ENCODE data around the gene NSUN2. TPM values are rescaled to one million over a fixed set of nuclear protein-coding genes. Genes with fewer than 3 reads are reported as not detected.

The NSUN2 gene
- total RNA-seq, 1 experiment from 2014 or later, result 124 TPM

DNA sequence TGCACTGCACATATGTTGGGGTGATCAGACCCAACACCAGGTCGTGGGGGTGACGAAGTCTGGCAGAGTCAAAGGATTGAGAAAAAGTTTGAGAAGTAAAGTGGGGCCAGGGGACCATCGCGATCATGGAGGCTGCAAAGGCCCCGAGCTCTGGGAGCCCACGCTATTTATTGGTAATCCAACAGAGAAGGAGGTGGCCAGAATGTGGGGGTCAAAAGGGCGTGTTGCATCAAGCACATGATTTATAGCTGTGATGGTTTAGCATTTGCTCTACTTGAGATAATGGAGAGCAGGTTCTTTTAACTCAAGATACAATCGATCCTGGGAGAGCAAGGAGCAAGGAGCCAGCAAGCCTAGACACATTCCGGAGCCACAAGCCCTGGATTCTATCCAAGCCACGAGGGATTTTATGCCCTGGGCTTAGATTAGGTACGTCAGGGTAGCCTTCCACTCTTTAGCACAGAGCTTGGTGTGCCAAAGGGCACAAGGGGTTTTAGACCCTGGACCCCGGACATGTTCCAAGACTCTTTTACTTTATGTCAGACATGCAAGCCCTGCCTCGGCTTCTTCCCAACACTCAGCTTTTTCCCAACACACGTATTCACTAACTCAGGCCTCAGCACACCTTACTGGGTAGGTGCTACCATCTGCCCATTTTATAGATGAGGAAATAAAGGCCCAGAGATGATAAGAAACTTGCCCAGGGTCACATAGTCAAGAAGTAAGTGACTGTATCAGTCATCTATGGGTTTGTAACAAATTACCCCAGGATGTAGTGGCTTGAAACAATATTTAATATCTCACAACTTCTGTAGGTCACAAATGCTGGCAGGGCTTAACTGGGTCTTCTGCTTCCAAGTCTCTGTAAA, 39.5 kb downstream of the NSUN2 start:
- no peak for DNase-seq (ENCODE audit: low read depth, low spot score)
- in situ Hi-C loops (cut with HindIII; ENCODE audit: low pct_unique_long_range_greater_than_20kb, low sequenced_read_pairs), result no loop called here

DNA sequence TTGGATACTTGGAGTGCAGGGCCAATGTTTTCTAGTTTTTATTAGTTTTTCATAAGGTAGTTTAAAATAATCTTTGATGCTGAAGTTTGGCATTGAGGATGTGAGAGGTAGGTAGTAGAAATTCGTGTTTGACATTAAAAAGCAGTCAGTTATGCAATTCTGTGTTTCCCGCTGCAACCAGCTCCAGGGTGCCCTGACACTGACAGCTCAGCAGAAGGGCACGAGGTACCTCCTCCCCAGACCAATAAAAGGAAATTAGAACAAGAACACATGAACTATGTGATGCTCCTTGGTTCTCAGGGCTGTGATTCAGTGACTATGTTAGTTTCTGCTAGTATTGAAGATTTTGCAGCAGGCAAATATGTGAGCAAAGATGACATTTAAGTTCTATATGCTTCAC, 40.2 kb downstream of the NSUN2 start:
- no peak for DNase-seq (ENCODE audit: low read depth, low spot score)
- in situ Hi-C loops (cut with HindIII; ENCODE audit: low pct_unique_long_range_greater_than_20kb, low sequenced_read_pairs), result no loop called here

DNA sequence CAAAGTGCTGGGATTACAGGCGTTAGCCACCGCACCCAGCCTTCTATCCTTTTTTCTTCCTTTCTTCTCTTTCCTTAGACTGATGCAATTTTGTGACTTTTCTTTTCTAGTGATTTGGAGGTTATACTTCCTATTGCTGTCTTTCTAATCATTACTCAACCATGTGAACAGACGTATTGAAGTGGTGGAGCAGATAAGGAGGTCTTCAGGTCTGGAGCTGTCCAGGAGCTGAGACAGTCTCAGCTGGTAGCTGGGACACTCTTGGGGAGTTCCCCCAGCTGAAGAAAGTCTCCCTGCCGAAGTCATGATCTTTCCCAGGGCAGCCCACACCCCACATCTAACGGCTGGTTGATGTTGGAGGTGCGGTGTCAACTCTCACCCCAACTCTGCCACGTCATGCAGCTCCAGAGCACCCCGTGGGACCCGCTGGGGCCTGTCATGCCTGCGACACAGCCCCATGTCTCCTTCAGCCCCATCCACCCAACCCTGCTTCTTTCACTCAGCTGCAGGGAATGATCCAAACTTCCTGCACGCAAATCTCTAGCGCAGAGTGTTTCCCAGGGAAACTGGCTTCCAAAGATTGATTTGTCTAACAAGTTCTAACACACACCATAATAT, 41.1 kb downstream of the NSUN2 start:
- in situ Hi-C loops (cut with HindIII; ENCODE audit: low pct_unique_long_range_greater_than_20kb, low sequenced_read_pairs), result no loop called here
- no peak for DNase-seq (ENCODE audit: low read depth, low spot score)

DNA sequence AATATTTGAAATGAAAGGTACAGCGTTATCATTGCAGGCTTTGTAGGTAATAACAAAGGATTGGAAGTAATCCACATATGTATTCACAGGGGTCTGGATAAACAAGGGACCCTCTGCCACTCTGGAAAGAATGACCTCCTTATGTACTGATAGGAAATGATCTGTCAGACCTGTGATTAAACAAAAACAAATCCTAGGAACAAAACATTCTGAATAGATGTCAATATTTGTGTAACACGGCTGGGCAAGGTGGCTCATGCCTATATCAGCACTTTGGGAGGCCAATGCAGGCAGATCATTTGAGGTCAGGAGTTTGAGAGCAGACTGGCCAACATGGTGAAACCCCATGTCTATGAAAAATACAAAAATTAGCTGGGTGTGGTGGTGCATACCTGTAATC, 42.3 kb downstream of the NSUN2 start:
- in situ Hi-C loops (cut with HindIII; ENCODE audit: low pct_unique_long_range_greater_than_20kb, low sequenced_read_pairs), result no loop called here
- DNase-seq (ENCODE audit: low read depth, low spot score), result no peak

DNA sequence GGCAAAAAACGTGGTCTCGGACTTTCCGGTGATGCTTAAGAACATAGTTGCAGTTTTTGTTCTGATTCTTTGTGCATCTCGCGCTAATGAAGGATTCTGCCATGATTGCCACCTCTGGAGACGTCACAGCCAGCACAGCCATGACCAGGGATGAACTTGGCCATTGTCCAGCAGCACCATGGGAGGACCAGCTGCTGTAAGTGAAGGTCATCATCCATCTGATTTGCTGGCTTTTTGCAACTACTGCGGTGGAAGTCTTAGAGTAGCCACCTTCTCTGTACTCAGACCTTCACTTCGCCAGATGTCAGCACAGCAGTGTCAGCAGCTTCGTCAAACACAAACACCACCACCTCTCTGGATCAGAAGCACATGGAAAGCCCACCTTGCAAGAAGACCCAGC, 45.7 kb downstream of the NSUN2 start:
- in situ Hi-C loops (cut with HindIII; ENCODE audit: low pct_unique_long_range_greater_than_20kb, low sequenced_read_pairs), result no loop called here

DNA sequence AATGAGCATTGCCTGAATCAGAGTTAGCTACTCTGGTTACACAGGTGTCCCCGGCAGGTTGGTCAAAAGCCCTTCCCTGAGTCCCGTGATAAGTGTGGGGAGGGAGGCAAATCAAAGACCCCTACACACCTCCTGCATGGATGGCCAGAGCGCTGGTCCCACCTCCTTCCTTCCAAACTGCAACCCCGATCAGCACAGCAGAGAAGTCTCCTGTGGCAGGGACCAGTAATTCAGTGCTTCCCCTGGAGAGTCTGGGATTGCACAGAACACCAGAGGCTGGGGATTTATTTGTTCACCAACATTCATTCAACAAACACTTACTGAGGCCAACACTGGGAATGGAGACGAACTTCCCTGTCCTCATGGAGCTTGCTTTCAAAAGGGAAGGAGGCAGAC, 46.2 kb downstream of the NSUN2 start:
- in situ Hi-C loops (cut with HindIII; ENCODE audit: low pct_unique_long_range_greater_than_20kb, low sequenced_read_pairs), result no loop called here
- no peak for DNase-seq (ENCODE audit: low read depth, low spot score)

More for the DNA sequence above, 45.7 kb downstream of the NSUN2 start:
- peak; percentile 19 for DNase-seq (ENCODE audit: low read depth, low spot score)

DNA sequence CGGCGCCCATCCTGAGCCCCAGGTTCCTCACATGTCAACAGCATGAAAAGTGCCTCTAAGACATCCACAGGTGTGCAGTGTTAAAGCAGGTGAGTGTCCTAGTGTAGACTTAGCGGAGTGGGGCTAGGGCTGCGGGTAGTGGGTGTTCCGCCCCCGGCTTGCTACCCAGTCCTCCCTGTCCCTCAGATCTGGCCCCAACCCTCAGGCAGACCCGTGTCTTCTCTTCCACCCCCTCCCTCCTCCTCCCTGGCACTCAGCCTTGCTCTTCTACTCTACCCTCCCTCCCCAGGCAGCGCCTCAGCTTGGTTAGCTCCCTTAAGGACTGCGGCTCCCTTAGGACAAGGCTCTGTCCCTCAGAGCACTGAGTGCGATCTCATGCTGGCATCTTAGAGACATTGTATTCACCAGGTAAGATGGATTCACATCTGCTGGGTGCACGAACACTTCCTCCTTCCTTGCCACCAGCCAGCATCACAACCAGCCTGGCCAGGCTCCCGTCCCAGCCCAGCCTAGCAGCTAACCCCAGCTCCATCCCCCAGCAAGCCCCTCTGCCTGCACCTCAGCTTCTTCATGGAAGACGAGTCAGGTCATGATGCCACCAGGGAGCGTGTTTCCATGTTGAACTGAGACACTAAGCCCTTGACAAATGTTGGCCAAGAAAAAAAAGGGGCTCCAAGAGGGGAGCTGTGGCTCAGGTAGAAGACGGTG, 46.8 kb downstream of the NSUN2 start:
- no peak for DNase-seq (ENCODE audit: low read depth, low spot score)
- in situ Hi-C loops (cut with HindIII; ENCODE audit: low pct_unique_long_range_greater_than_20kb, low sequenced_read_pairs), result no loop called here

DNA sequence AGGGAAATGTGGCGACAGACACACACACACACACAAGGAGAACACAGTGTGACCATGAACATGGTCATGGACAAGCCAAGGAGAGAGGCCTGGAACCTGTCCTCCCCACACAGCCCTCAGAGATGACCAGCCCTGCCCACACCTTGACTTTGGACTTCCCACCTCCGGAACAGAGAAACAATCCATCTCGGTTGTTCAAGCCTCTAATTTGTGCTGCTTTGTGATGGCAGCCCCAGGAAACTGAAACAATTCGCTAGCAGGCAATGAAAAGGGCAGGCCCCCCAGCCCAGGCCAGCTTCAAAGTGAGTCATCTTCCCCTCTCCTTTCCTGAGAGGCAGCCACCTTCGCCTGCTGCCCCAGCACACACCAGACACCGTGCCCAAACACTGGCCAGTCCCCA, 47.7 kb downstream of the NSUN2 start:
- in situ Hi-C loops (cut with HindIII; ENCODE audit: low pct_unique_long_range_greater_than_20kb, low sequenced_read_pairs), result no loop called here
- DNase-seq (ENCODE audit: low read depth, low spot score), result no peak

DNA sequence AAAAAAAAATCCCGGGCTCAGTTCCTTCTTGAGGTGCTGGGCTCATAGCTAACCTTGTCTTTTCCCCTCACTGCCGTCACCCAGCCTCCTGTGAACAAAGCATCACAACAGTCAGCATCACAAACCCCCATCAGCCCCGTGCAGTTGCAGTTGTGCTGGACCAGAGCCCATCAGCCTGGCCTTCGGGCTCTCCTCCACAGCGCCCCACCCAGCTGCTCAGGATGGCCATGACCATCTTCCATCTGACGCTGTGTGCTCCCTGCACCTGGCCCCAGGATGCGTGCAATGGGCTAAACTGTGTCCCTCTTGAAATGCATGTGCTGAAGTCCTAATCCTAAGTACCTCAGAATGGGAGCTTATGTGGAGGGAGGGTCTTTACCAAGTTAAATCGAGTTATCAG, 48.1 kb downstream of the NSUN2 start:
- no peak for DNase-seq (ENCODE audit: low read depth, low spot score)

DNA sequence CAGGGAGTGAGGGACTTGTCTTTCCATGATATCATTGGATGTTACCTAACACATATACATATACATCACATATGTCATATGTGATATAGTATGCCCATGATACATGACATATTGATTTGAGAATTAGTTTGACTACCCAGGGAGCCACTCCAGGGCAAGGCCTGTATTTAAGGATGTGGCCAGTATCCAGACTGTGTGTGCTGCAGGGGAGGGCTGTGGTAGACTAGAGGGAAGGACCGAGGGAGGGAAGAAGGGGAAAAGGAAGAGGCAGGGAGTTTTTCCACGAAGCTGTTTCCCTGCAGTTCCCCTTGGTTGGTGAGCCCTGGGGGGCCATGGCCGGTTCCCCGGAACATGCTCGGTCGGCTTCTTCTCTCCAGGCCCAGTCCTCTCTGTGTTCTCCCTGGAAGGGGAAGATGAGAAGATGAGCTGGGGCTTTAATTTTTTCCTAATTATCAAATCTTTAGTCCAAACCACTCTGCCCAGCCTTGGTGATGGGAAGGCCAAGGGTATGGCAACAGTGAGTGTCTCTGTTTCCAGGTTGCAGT, 48.7 kb downstream of the NSUN2 start:
- no peak for DNase-seq (ENCODE audit: low read depth, low spot score)
- in situ Hi-C loops (cut with HindIII; ENCODE audit: low pct_unique_long_range_greater_than_20kb, low sequenced_read_pairs), result no loop called here

More for the DNA sequence above, 48.1 kb downstream of the NSUN2 start:
- in situ Hi-C loops (cut with HindIII; ENCODE audit: low pct_unique_long_range_greater_than_20kb, low sequenced_read_pairs), result no loop called here

DNA sequence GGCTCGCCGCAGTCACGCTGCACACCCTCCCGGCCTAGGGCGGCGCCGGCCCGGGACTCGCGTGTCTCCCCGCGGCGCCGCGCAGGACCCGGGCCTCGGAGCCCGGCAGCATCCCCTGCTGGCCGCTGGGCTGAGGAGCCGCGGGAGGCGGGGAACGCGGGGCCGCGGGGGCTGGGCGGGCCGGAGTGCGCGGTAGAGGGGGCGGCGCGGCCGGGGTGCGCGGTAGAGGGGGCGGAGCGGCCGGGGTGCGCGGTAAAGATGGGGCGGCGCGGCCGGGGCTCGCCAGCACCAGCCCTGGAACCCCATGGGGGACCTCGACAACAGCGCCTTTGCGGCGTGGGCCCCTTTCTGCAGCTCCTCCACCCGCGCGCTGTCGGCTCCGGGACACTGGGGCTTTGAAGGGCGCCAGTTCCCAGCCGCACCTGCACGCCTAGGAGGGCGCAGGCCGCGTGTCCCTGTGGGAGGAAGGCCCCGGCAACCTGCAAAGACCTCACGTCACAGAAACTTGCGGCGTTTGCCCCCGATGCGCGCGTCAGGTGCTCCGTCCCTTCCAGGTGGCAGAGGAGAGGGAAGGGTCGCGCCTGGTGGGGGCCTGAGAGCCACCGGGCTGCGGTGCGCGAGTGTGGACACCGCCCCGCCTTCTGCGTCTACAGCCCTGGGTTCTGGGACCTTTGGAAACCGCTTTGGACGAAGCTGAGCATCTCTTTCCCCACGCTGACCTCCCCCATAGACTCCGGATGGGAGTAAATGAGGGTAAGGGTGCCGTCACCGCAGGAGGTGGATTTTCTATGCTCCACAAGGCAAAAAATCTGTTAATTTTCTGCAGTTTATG, 49.6 kb downstream of the NSUN2 start:
- no peak for DNase-seq (ENCODE audit: low read depth, low spot score)
- in situ Hi-C loops (cut with HindIII; ENCODE audit: low pct_unique_long_range_greater_than_20kb, low sequenced_read_pairs), result no loop called here

DNA sequence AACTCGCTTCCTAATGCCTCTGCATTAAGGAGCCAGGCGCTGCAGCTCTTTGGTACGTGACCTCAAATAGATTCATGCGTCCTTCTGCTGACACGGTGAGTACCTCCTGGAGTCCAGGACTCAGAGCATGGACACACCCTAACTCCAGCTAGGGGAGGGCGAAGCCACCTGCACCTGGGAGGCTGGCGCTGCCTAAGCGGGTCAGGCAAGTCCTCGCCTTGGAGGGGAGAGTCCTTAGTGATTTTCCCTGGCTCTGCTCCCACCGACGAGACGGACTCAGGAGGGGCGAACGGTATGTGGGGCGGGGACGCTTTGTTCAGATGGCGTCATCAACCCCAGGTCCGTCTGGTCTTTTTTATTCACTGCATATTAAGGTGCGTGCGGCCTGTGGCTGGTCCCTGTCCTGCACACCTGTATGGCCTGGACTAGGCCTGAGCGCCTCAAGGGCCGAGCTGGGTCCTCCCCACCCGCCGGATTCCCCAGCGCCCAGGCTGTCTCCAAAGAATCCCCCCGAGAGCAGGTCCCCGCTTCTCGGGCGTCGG, 50.3 kb downstream of the NSUN2 start:
- DNase-seq (ENCODE audit: low read depth, low spot score), result no peak
- in situ Hi-C loops (cut with HindIII; ENCODE audit: low pct_unique_long_range_greater_than_20kb, low sequenced_read_pairs), result no loop called here

DNA sequence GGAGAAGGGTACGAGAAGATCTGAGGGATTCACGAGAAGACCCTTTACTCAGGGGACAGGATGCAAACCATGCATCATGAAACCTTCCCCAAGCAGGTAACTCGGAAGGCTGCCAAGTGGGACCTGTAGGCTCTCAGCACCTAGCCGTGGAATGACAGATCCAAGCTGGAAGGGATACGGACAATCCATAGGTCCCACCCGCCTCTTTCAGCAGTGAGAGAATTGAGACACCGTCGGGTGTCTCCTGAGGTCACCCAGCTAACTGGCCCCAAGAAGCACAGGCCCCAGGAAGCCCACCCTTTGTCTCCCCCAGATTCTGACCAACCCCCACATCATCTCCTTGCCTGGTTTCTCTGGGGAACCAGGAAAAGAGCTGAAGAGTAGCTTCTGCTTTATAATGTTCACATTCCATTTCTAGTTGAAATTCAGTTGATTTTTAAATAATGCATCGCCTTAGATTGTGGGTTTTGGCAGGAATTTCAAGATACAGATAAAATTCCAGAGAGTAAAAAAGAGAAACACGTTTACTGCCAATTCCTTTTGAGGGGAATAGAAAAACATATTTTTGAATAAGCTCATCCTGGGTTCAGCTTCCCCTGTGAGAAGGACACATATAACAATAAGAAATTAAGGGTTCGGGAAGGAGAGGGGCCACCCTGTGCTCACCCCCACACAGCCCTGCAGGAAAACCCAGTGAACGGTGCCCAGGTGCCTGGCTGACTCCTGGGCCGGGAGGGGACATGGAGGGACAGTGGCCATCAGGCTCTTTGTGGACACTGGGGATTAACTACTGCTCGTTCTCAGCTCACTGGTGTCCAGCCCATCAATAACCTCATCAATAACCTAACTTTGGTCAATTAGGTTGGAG, 51.1 kb downstream of the NSUN2 start:
- DNase-seq (ENCODE audit: low read depth, low spot score), result no peak
- in situ Hi-C loops (cut with HindIII; ENCODE audit: low pct_unique_long_range_greater_than_20kb, low sequenced_read_pairs), result no loop called here

DNA sequence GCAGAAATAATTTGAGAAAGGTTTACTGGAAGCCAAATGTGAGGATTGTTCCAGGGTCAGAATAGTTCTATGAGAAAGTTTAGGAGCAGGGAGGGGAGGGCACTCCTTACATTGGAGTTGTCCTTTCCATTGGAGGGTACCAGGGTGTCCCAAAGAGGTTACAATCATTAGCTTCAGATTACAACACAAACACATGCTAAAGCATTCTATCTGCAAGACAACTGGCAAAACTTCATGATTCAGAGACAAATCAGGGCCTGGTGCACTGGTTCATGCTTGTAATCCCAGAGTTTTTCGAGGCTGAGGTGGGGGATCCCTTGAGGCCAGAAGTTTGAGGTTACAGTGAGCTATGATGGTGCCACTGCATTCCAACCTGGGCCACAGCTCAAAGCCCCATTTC, 51.8 kb downstream of the NSUN2 start:
- in situ Hi-C loops (cut with HindIII; ENCODE audit: low pct_unique_long_range_greater_than_20kb, low sequenced_read_pairs), result no loop called here
- DNase-seq (ENCODE audit: low read depth, low spot score), result no peak

DNA sequence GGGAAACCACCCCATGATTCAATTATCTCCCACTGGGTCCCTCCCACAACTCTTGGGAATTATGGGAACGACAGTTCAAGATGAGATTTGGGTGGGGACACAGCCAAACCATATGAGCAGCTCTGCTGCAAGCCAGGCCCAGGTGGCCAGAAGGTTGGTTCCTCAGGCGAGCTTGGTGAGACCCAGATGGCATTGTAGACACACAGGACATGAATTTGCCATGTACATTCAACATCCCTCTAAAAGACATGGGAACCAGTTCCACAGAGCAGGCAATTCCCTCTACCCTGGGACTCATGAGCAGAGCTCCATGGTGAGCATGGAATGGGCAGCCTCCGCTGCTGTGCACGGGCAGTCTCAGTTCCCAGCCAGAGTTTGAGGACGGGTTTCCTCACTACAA, 53.3 kb downstream of the NSUN2 start:
- DNase-seq (ENCODE audit: low read depth, low spot score), result no peak
- in situ Hi-C loops (cut with HindIII; ENCODE audit: low pct_unique_long_range_greater_than_20kb, low sequenced_read_pairs), result no loop called here

DNA sequence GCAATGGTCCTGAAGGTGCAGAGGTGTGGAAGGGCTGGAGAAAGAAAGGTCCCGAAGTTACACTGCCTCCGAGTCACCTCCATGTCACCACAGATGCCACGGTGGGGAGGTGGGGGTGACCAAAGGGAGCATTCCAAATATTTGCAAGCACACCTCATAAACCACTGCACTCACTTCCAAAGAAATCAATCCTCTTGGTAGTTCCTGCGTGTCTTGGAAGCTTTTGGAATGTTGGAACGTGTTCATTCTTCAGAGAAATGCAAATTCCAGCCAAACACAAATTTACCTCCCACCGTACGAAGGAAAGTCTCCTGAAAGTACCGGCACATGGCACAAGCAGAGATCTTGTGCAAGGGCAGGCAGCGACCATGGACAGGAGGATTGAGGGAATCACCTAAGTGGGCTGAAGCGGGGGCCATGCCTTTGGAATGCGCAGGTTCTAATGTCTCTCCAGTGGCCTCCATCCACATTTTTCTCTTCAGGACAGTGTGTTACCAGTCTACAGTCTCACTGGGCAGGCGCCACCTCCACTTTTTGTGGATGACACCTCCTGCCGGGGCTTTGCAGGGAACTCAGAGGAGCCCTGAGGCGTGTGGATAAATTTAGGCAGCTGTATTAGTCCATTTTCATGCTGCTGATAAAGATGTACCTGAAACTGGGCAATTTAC, 54.0 kb downstream of the NSUN2 start:
- in situ Hi-C loops (cut with HindIII; ENCODE audit: low pct_unique_long_range_greater_than_20kb, low sequenced_read_pairs), result no loop called here
- no peak for DNase-seq (ENCODE audit: low read depth, low spot score)

Data from SK-MEL-5 (cell line).